ENCODE measurements around the gene PLB1. TPM values are rescaled to one million over a fixed set of nuclear protein-coding genes. Genes with fewer than 3 reads are reported as not detected.
A peak's percentile ranks its signal among the peaks of the same experiment; 100 is the strongest.

The PLB1 gene
- total RNA-seq, 1 experiment from 2014 or later: 0.44 TPM

- ChIA-PET CTCF (interaction anchor here (0.7 to 1.3 kb wide), 3 partner anchors 24 to 25 kb away, joined by 3 to 9 read pairs (median 5); no protein-coding TSS in a partner anchor), POLR2A (no interaction called here)
- peaks cover 26% of the 10 kb centered on the region for H3K4me1 Mint-ChIP-seq
- H3K27me3 Mint-ChIP-seq (ENCODE audit: low read depth): no peaks in the 10 kb centered on the region
- no peak overlapping the region for H3K4me3 Mint-ChIP-seq
- DNase-seq (ENCODE audit: low spot score) (no peak), ATAC-seq (peak; percentile 36)
- TF ChIP-seq MLX (CRISPR knock-in tag; IDR thresholded peaks at IDR 0.05): no peak
- no peak for TF ChIP-seq ZBTB43 (CRISPR knock-in tag; IDR thresholded peaks at IDR 0.05)
- TF ChIP-seq RORB (CRISPR knock-in tag; IDR thresholded peaks at IDR 0.05): no peak
- no peak for TF ChIP-seq ATF2 (CRISPR knock-in tag; IDR thresholded peaks at IDR 0.05; ENCODE audit: borderline replicate concordance, low read depth)
- TF ChIP-seq CBFB (CRISPR knock-in tag; IDR thresholded peaks at IDR 0.05; ENCODE audit: low read depth): no peak
- no peak for TF ChIP-seq ZNF219 (CRISPR knock-in tag; IDR thresholded peaks at IDR 0.05; ENCODE audit: borderline replicate concordance)
- no peak for TF ChIP-seq IRF1 (CRISPR knock-in tag; IDR thresholded peaks at IDR 0.05)
- TF ChIP-seq TP53 (CRISPR knock-in tag; IDR thresholded peaks at IDR 0.05): no peak
- no peak for TF ChIP-seq KAT7 (CRISPR knock-in tag; IDR thresholded peaks at IDR 0.05; ENCODE audit: borderline replicate concordance)
- no peak for TF ChIP-seq FOXJ3 (CRISPR knock-in tag; IDR thresholded peaks at IDR 0.05; ENCODE audit: borderline replicate concordance)
- no peak for TF ChIP-seq PREB (CRISPR knock-in tag; IDR thresholded peaks at IDR 0.05; ENCODE audit: borderline replicate concordance)
- no peak for TF ChIP-seq ATF1 (CRISPR knock-in tag; IDR thresholded peaks at IDR 0.05)
- TF ChIP-seq GRHL2 (CRISPR knock-in tag; IDR thresholded peaks at IDR 0.05; ENCODE audit: insufficient replicate concordance, severe bottlenecking): no peak
- TF ChIP-seq MXD4 (CRISPR knock-in tag; IDR thresholded peaks at IDR 0.05; ENCODE audit: borderline replicate concordance): no peak
- TF ChIP-seq CDX4 (CRISPR knock-in tag; IDR thresholded peaks at IDR 0.05; ENCODE audit: borderline replicate concordance): no peak
- H3K36me3 Mint-ChIP-seq: no peaks in the 10 kb centered on the region
- H3K27ac Mint-ChIP-seq: no peak overlapping the region
- H3K9me3 Mint-ChIP-seq: no peaks in the 10 kb centered on the region
Observed at GRCh38 chr2:28618221-28619141, 122.6 kb downstream of the PLB1 start.
